H9 (cell line): ENCODE measurements around the gene RET. TPM values are rescaled to one million over a fixed set of nuclear protein-coding genes. Genes with fewer than 3 reads are reported as not detected.

ENCODE experiments used
- DNase-seq: peaks from one replicate; pipeline ENCODE4 v3.0.0-alpha.2; 2017
- H2AFZ ChIP-seq: one replicate; pipeline ENCODE4 v1.6.1; 2013; ENCODE audit warnings: mild to moderate bottlenecking, low read length, control low read depth, moderate library complexity
- H2AK5ac ChIP-seq: 2 replicates; pipeline ENCODE4 v1.6.1; 2013; ENCODE audit warnings: low read length, control low read depth, mixed read lengths; ENCODE audit not compliant: insufficient read length
- H2BK120ac ChIP-seq: one replicate; pipeline ENCODE4 v1.6.1; 2013; ENCODE audit warnings: low read depth, mild to moderate bottlenecking, low read length, control low read depth, inconsistent platforms; ENCODE audit not compliant: poor library complexity, severe bottlenecking
- H2BK12ac ChIP-seq: 2 replicates; pipeline ENCODE4 v1.6.1; 2013; ENCODE audit warnings: low read length, control low read depth, mixed read lengths, low read depth; ENCODE audit not compliant: insufficient read length
- H2BK15ac ChIP-seq: 2 replicates; pipeline ENCODE4 v1.6.1; 2013; ENCODE audit warnings: low read depth, low read length, control low read depth
- H2BK20ac ChIP-seq: one replicate; pipeline ENCODE4 v1.6.1; 2013; ENCODE audit warnings: low read depth, mild to moderate bottlenecking, low read length, control low read depth, inconsistent platforms; ENCODE audit not compliant: poor library complexity, severe bottlenecking
- H2BK5ac ChIP-seq: 2 replicates; pipeline ENCODE4 v1.6.1; 2013; ENCODE audit warnings: low read length, control low read depth, mixed read lengths; ENCODE audit not compliant: insufficient read length
- H3K14ac ChIP-seq: 2 replicates; pipeline ENCODE4 v1.6.1; 2013; ENCODE audit warnings: low read length, control low read depth; ENCODE audit not compliant: insufficient read depth
- H3K18ac ChIP-seq: 2 replicates; pipeline ENCODE4 v1.6.1; 2013; ENCODE audit warnings: low read depth, mild to moderate bottlenecking, mixed read lengths, low read length, control low read depth; ENCODE audit not compliant: insufficient read length
- H3K23ac ChIP-seq: 2 replicates; pipeline ENCODE4 v1.6.1; 2013; ENCODE audit warnings: low read length, control low read depth, mixed read lengths, low read depth; ENCODE audit not compliant: insufficient read length
- H3K23me2 ChIP-seq: 2 replicates; pipeline ENCODE4 v1.6.1; 2013; ENCODE audit warnings: low read depth, mild to moderate bottlenecking, mixed read lengths, low read length, control low read depth; ENCODE audit not compliant: insufficient read length, poor library complexity, severe bottlenecking
- H3K27ac ChIP-seq: 2 replicates; pipeline ENCODE4 v1.5.1; 2013; ENCODE audit warnings: low read length, control low read depth, mixed read lengths, low read depth; ENCODE audit not compliant: insufficient read length
- H3K27me3 ChIP-seq: 2 replicates; pipeline ENCODE4 v1.6.1; 2013; ENCODE audit warnings: low read length, control low read depth, inconsistent platforms; ENCODE audit not compliant: insufficient read depth
- H3K4ac ChIP-seq: 2 replicates; pipeline ENCODE4 v1.6.1; 2013; ENCODE audit warnings: low read depth, mild to moderate bottlenecking, control low read depth, inconsistent platforms, low read length, moderate library complexity
- H3K4me1 ChIP-seq: 2 replicates; pipeline ENCODE4 v1.6.1; 2013; ENCODE audit warnings: low read length, control low read depth, inconsistent platforms; ENCODE audit not compliant: insufficient read depth
- H3K4me2 ChIP-seq: 2 replicates; pipeline ENCODE4 v1.6.1; 2013; ENCODE audit warnings: low read length, control low read depth, mixed read lengths; ENCODE audit not compliant: insufficient read length, insufficient read depth
- H3K56ac ChIP-seq: 2 replicates; pipeline ENCODE4 v1.6.1; 2013; ENCODE audit warnings: low read depth, mild to moderate bottlenecking, mixed read lengths, low read length, control low read depth; ENCODE audit not compliant: insufficient read length
- H3K79me1 ChIP-seq: 2 replicates; pipeline ENCODE4 v1.6.1; 2013; ENCODE audit warnings: low read depth, mild to moderate bottlenecking, moderate library complexity, low read length, control low read depth, inconsistent platforms; ENCODE audit not compliant: insufficient read depth, poor library complexity, severe bottlenecking
- H3K79me2 ChIP-seq: 2 replicates; pipeline ENCODE4 v1.6.1; 2013; ENCODE audit warnings: low read length, control low read depth, inconsistent platforms; ENCODE audit not compliant: insufficient read depth
- H3K9ac ChIP-seq: 2 replicates; pipeline ENCODE4 v1.6.1; 2013; ENCODE audit warnings: low read length, control low read depth, mixed read lengths; ENCODE audit not compliant: insufficient read length; ENCODE audit errors: extremely low read depth
- H3K9me3 ChIP-seq: one replicate; pipeline ENCODE4 v1.6.1; 2013; ENCODE audit warnings: low read depth, low read length, inconsistent platforms; ENCODE audit not compliant: control insufficient read depth
- H3T11ph ChIP-seq: one replicate; pipeline ENCODE4 v1.6.1; 2013; ENCODE audit warnings: mild to moderate bottlenecking, low read length, control low read depth, inconsistent platforms
- H4K20me1 ChIP-seq: one replicate; pipeline ENCODE4 v1.6.1; 2013; ENCODE audit not compliant: control insufficient read depth, insufficient read length, insufficient read depth
- H4K5ac ChIP-seq: 2 replicates; pipeline ENCODE4 v1.6.1; 2013; ENCODE audit warnings: low read depth, mild to moderate bottlenecking, mixed read lengths, low read length, control low read depth; ENCODE audit not compliant: insufficient read length
- H4K8ac ChIP-seq: replicated peaks from 2 replicates; pipeline ENCODE4 v1.6.1; 2013; ENCODE audit warnings: low read length, control low read depth, mixed read lengths, low read depth; ENCODE audit not compliant: insufficient read length
- H4K91ac ChIP-seq: 2 replicates; pipeline ENCODE4 v1.6.1; 2013; ENCODE audit warnings: low read depth, mild to moderate bottlenecking, moderate library complexity, mixed read lengths, low read length, control low read depth; ENCODE audit not compliant: insufficient read length
- H3K27ac Mint-ChIP-seq, 3 experiments: 2 replicates in 2 of 3; 3 replicates in 1 of 3; pipeline ENCODE4 v1.8.0; 2020 to 2021; ENCODE audit warnings: mixed read lengths in 3 of 3, mild to moderate bottlenecking in 1 of 3, moderate library complexity in 1 of 3
- H3K27me3 Mint-ChIP-seq: 2 replicates; pipeline ENCODE4 v1.8.0; 2021; ENCODE audit warnings: low read depth, mild to moderate bottlenecking, moderate library complexity, mixed read lengths
- H3K36me3 Mint-ChIP-seq, 3 experiments: 2 replicates in 2 of 3; 3 replicates in 1 of 3; pipeline ENCODE4 v1.8.0; 2020 to 2021; ENCODE audit warnings: low read depth in 3 of 3, mixed read lengths in 3 of 3; ENCODE audit not compliant: insufficient read depth in 1 of 3
- H3K4me1 Mint-ChIP-seq, 2 experiments: 2 replicates each; pipeline ENCODE4 v1.8.0; 2020; ENCODE audit warnings: mixed read lengths in 2 of 2
- H3K4me3 Mint-ChIP-seq, 2 experiments: 2 replicates in 1 of 2; 3 replicates in 1 of 2; pipeline ENCODE4 v1.8.0; 2020 to 2021; ENCODE audit warnings: mild to moderate bottlenecking in 2 of 2, mixed read lengths in 2 of 2, moderate library complexity in 1 of 2
- H3K9me3 Mint-ChIP-seq, 2 experiments: 2 replicates in 1 of 2; 3 replicates in 1 of 2; pipeline ENCODE4 v1.8.0; 2020; ENCODE audit warnings: mild to moderate bottlenecking in 2 of 2, mixed read lengths in 2 of 2, moderate library complexity in 1 of 2
- WGBS: extraction: QIAGEN DNeasy Blood & Tissue Kit; methylation state at CpG from one replicate; pipeline ENCODE4 v1.1.7; 2013; ENCODE audit warnings: missing lambda C conversion rate, low lambda C conversion rate, mixed read lengths; ENCODE audit not compliant: insufficient read length; ENCODE audit errors: extremely low coverage; 5-methylcytosine and 5-hydroxymethylcytosine counted together
- total RNA-seq: library from RNA; stranded (reverse); gene quantifications from 2 replicates; pipeline ENCODE4 v1.2.1, GENCODE V29; 2021
- TF ChIP-seq, protein P1 (sequence below): fragments of 200-600 bp; sonication (generic); conservative IDR thresholded peaks from 3 replicates; pipeline ENCODE4 v1.8.0; 2021; ENCODE audit warnings: antibody characterized with exemption, mild to moderate bottlenecking

Gene RET
- total RNA-seq, 1 experiment from 2014 or later, result 12.2 TPM

DNA sequence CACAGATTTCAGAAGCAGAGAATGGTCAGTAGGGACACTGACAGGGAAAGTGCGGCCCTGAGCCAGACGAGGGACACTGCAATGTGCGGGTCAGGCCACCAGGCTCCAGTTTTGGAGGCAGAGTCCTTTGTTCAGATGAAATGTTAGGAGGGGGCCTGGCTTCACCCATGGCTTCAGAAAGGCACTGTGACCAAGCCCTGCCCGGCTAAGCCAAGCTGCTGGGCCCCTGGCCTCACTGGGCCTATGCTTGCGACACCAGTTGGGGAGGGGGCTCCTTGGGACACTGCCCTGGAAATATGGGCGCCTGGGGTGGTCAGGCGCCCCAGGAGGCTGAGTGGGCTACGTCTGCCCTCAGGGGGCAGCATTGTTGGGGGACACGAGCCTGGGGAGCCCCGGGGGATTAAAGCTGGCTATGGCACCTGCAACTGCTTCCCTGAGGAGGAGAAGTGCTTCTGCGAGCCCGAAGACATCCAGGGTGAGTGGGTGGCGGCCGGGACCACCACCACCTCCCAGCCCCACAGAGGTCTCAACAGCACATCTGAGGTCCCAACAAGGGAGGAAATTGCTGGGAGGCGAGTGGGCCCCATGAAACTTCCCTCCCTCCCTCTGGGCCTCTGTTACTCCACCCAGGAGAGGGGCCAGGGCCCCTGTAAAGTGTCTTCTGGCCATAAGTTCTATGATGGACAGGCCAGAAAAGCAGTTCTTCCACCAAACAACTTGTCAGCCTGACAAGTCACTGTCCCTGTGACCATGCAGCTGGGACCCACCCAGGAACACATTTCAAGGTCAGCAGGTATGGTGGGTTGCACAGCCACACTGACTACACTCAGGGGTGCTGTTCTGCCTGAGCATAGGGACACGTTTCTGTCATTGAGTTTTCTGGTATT is 36.6 kb downstream of the RET start:
- no peak overlapping the region for H3K4me3 Mint-ChIP-seq

More for the DNA sequence above, 36.6 kb downstream of the RET start:
- Histone ChIP-seq H3K9me3 (no peaks in the 10 kb centered on the region), H2AK5ac (no peak overlapping the region), H3K14ac (no peak overlapping the region), H2BK12ac (no peak overlapping the region), H4K5ac (no peak overlapping the region), H3K4me2 (no peak overlapping the region), H3K56ac (no peak overlapping the region), H3K4me1 (no peaks in the 10 kb centered on the region), H4K91ac (no peak overlapping the region), H3K79me1 (no peaks in the 10 kb centered on the region), H3K27ac (no peak overlapping the region), H4K8ac (no peak overlapping the region), H2BK20ac (no peak overlapping the region), H3K9ac (no peak overlapping the region), H2BK5ac (no peak overlapping the region), H3K27me3 (no peaks in the 10 kb centered on the region), H3K4ac (no peak overlapping the region), H4K20me1 (no peaks in the 10 kb centered on the region), H3K23ac (no peak overlapping the region), H3K23me2 (no peaks in the 10 kb centered on the region), H3K18ac (no peak overlapping the region), H3K79me2 (no peaks in the 10 kb centered on the region), H2BK15ac (no peak overlapping the region), H2BK120ac (no peak overlapping the region), H3T11ph (no peak overlapping the region), H2AFZ (no peak overlapping the region)
- Mint-ChIP-seq H3K36me3 (no peaks in the 10 kb centered on the region), H3K27me3 (no peaks in the 10 kb centered on the region), H3K4me1 (peaks cover 2% of the 10 kb centered on the region in 2 experiments; a peak in 3 of 4 replicates), H3K27ac (no peak overlapping the region), H3K9me3 (no peaks in the 10 kb centered on the region; a peak in 1 of 5 replicates)
- TF ChIP-seq, protein P1, sequence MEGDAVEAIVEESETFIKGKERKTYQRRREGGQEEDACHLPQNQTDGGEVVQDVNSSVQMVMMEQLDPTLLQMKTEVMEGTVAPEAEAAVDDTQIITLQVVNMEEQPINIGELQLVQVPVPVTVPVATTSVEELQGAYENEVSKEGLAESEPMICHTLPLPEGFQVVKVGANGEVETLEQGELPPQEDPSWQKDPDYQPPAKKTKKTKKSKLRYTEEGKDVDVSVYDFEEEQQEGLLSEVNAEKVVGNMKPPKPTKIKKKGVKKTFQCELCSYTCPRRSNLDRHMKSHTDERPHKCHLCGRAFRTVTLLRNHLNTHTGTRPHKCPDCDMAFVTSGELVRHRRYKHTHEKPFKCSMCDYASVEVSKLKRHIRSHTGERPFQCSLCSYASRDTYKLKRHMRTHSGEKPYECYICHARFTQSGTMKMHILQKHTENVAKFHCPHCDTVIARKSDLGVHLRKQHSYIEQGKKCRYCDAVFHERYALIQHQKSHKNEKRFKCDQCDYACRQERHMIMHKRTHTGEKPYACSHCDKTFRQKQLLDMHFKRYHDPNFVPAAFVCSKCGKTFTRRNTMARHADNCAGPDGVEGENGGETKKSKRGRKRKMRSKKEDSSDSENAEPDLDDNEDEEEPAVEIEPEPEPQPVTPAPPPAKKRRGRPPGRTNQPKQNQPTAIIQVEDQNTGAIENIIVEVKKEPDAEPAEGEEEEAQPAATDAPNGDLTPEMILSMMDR, result no peak
- no peak for DNase-seq
- WGBS, result no CpG with 5 or more reads among the region's 16 CpGs
